ENCODE measurements around the gene BABAM2. TPM values are rescaled to one million over a fixed set of nuclear protein-coding genes. Genes with fewer than 3 reads are reported as not detected.
A peak's percentile ranks its signal among the peaks of the same experiment; 100 is the strongest.

Gene BABAM2
- total RNA-seq, 1 donor from 2014 or later, result 28.5 TPM

GRCh38 chr2:28288620-28289019 is 398.1 kb downstream of the BABAM2 start:
- Histone ChIP-seq H3K27ac (ENCODE audit: low read depth, low read length) (no peak overlapping the region), H3K4me1 (ENCODE audit: insufficient read depth, low read length) (peaks cover 29% of the 10 kb centered on the region), H3K4me3 (ENCODE audit: insufficient read depth, low read depth, low read length) (no peak overlapping the region), H3K9me3 (ENCODE audit: insufficient read depth, low read depth, low read length) (no peaks in the 10 kb centered on the region), H3K27me3 (ENCODE audit: insufficient read depth, low read length) (no peaks in the 10 kb centered on the region), H2AFZ (ENCODE audit: low read depth, low read length) (no peak overlapping the region), H3K36me3 (ENCODE audit: insufficient read depth, low read length) (no peaks in the 10 kb centered on the region), H3K9ac (ENCODE audit: low read length) (no peak overlapping the region), H4K20me1 (ENCODE audit: insufficient read depth, low read length) (no peaks in the 10 kb centered on the region), H3K79me2 (ENCODE audit: insufficient read depth, low read length) (no peaks in the 10 kb centered on the region), H3K4me2 (ENCODE audit: low read length) (no peak overlapping the region)
- TF ChIP-seq EZH2 (IDR thresholded peaks at IDR 0.05; ENCODE audit: insufficient read depth, low read length), result no peak
- TF ChIP-seq, protein P1, sequence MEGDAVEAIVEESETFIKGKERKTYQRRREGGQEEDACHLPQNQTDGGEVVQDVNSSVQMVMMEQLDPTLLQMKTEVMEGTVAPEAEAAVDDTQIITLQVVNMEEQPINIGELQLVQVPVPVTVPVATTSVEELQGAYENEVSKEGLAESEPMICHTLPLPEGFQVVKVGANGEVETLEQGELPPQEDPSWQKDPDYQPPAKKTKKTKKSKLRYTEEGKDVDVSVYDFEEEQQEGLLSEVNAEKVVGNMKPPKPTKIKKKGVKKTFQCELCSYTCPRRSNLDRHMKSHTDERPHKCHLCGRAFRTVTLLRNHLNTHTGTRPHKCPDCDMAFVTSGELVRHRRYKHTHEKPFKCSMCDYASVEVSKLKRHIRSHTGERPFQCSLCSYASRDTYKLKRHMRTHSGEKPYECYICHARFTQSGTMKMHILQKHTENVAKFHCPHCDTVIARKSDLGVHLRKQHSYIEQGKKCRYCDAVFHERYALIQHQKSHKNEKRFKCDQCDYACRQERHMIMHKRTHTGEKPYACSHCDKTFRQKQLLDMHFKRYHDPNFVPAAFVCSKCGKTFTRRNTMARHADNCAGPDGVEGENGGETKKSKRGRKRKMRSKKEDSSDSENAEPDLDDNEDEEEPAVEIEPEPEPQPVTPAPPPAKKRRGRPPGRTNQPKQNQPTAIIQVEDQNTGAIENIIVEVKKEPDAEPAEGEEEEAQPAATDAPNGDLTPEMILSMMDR (IDR thresholded peaks at IDR 0.05; ENCODE audit: insufficient read depth, low read depth, low read length), result no peak
- DNase-seq (ENCODE audit: low read depth), result no peak
- Mint-ChIP-seq H3K27me3 (ENCODE audit: low read depth, unreplicated experiment) (no peaks in the 10 kb centered on the region), H3K27ac (ENCODE audit: unreplicated experiment) (no peak overlapping the region), H3K36me3 (ENCODE audit: low read depth, unreplicated experiment) (peaks cover 3% of the 10 kb centered on the region), H3K9me3 (ENCODE audit: unreplicated experiment) (no peaks in the 10 kb centered on the region), H3K4me1 (ENCODE audit: low read depth, unreplicated experiment) (peaks cover 39% of the 10 kb centered on the region), H3K4me3 (ENCODE audit: unreplicated experiment) (no peak overlapping the region)
- FAIRE-seq, result no peak

GRCh38 chr2:28291811-28292440 is 401.4 kb downstream of the BABAM2 start:
- Histone ChIP-seq H3K27ac (ENCODE audit: low read depth, low read length) (peak overlapping the region; percentile 85), H3K79me2 (ENCODE audit: insufficient read depth, low read length) (no peaks in the 10 kb centered on the region), H3K36me3 (ENCODE audit: insufficient read depth, low read length) (no peaks in the 10 kb centered on the region), H3K4me2 (ENCODE audit: low read length) (peak overlapping the region; percentile 68), H2AFZ (ENCODE audit: low read depth, low read length) (no peak overlapping the region), H4K20me1 (ENCODE audit: insufficient read depth, low read length) (no peaks in the 10 kb centered on the region), H3K4me3 (ENCODE audit: insufficient read depth, low read depth, low read length) (peak overlapping the region; percentile 34), H3K27me3 (ENCODE audit: insufficient read depth, low read length) (no peaks in the 10 kb centered on the region), H3K9me3 (ENCODE audit: insufficient read depth, low read depth, low read length) (no peaks in the 10 kb centered on the region), H3K9ac (ENCODE audit: low read length) (peak overlapping the region; percentile 62), H3K4me1 (ENCODE audit: insufficient read depth, low read length) (peaks cover 33% of the 10 kb centered on the region)
- FAIRE-seq (peak; percentile 43), DNase-seq (ENCODE audit: low read depth) (peak; percentile 80)
- Mint-ChIP-seq H3K9me3 (ENCODE audit: unreplicated experiment) (no peaks in the 10 kb centered on the region), H3K4me3 (ENCODE audit: unreplicated experiment) (no peak overlapping the region), H3K27ac (ENCODE audit: unreplicated experiment) (no peak overlapping the region), H3K27me3 (ENCODE audit: low read depth, unreplicated experiment) (no peaks in the 10 kb centered on the region), H3K4me1 (ENCODE audit: low read depth, unreplicated experiment) (peaks cover 36% of the 10 kb centered on the region), H3K36me3 (ENCODE audit: low read depth, unreplicated experiment) (no peaks in the 10 kb centered on the region)
- TF ChIP-seq, protein P1 (IDR thresholded peaks at IDR 0.05; ENCODE audit: insufficient read depth, low read depth, low read length), result no peak
- TF ChIP-seq EZH2 (IDR thresholded peaks at IDR 0.05; ENCODE audit: insufficient read depth, low read length), result no peak

GRCh38 chr2:28292491-28292890 is 402.0 kb downstream of the BABAM2 start:
- H4K20me1 ChIP-seq (ENCODE audit: insufficient read depth, low read length), result no peaks in the 10 kb centered on the region
- peak overlapping the region; percentile 68 for H3K4me2 ChIP-seq (ENCODE audit: low read length)
- DNase-seq (ENCODE audit: low read depth) (peak; percentile 74), FAIRE-seq (no peak)
- no peaks in the 10 kb centered on the region for H3K79me2 ChIP-seq (ENCODE audit: insufficient read depth, low read length)
- Mint-ChIP-seq H3K4me3 (ENCODE audit: unreplicated experiment) (no peak overlapping the region), H3K36me3 (ENCODE audit: low read depth, unreplicated experiment) (no peaks in the 10 kb centered on the region), H3K27me3 (ENCODE audit: low read depth, unreplicated experiment) (no peaks in the 10 kb centered on the region), H3K27ac (ENCODE audit: unreplicated experiment) (peak overlapping the region; percentile 64), H3K9me3 (ENCODE audit: unreplicated experiment) (no peaks in the 10 kb centered on the region), H3K4me1 (ENCODE audit: low read depth, unreplicated experiment) (peaks cover 33% of the 10 kb centered on the region)
- peaks cover 34% of the 10 kb centered on the region for H3K4me1 ChIP-seq (ENCODE audit: insufficient read depth, low read length)
- TF ChIP-seq, protein P1 (IDR thresholded peaks at IDR 0.05; ENCODE audit: insufficient read depth, low read depth, low read length), result no peak
- no peak for TF ChIP-seq EZH2 (IDR thresholded peaks at IDR 0.05; ENCODE audit: insufficient read depth, low read length)
- H3K9me3 ChIP-seq (ENCODE audit: insufficient read depth, low read depth, low read length), result no peaks in the 10 kb centered on the region
- H3K36me3 ChIP-seq (ENCODE audit: insufficient read depth, low read length), result no peaks in the 10 kb centered on the region
- H3K27ac ChIP-seq (ENCODE audit: low read depth, low read length), result peak overlapping the region; percentile 85
- H3K4me3 ChIP-seq (ENCODE audit: insufficient read depth, low read depth, low read length), result no peak overlapping the region
- H3K27me3 ChIP-seq (ENCODE audit: insufficient read depth, low read length), result no peaks in the 10 kb centered on the region
- H3K9ac ChIP-seq (ENCODE audit: low read length), result peak overlapping the region; percentile 59
- no peak overlapping the region for H2AFZ ChIP-seq (ENCODE audit: low read depth, low read length)
